ENCODE measurements around the gene EHD1.

- no peak for TF ChIP-seq YY1 (IDR thresholded peaks at IDR 0.05; ENCODE audit: low read depth, low read length)
- TF ChIP-seq, protein P1, sequence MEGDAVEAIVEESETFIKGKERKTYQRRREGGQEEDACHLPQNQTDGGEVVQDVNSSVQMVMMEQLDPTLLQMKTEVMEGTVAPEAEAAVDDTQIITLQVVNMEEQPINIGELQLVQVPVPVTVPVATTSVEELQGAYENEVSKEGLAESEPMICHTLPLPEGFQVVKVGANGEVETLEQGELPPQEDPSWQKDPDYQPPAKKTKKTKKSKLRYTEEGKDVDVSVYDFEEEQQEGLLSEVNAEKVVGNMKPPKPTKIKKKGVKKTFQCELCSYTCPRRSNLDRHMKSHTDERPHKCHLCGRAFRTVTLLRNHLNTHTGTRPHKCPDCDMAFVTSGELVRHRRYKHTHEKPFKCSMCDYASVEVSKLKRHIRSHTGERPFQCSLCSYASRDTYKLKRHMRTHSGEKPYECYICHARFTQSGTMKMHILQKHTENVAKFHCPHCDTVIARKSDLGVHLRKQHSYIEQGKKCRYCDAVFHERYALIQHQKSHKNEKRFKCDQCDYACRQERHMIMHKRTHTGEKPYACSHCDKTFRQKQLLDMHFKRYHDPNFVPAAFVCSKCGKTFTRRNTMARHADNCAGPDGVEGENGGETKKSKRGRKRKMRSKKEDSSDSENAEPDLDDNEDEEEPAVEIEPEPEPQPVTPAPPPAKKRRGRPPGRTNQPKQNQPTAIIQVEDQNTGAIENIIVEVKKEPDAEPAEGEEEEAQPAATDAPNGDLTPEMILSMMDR (IDR thresholded peaks at IDR 0.05; ENCODE audit: control extremely low read depth in 1 of 3, insufficient read depth in 1 of 3, low read depth in 1 of 3, low read length in 3 of 3): no peak
- TF ChIP-seq SP1 (IDR thresholded peaks at IDR 0.05; ENCODE audit: low read depth, low read length): no peak
- no peak for TF ChIP-seq PHF8 (conservative IDR thresholded peaks at IDR 0.05; ENCODE audit: low read depth, low read length)
- TF ChIP-seq SIX5 (IDR thresholded peaks at IDR 0.05; ENCODE audit: low read depth, low read length): no peak
- TF ChIP-seq TEAD4 (IDR thresholded peaks at IDR 0.05; ENCODE audit: low read depth, low read length): no peak
- TF ChIP-seq EP300 (IDR thresholded peaks at IDR 0.05; ENCODE audit: borderline replicate concordance in 1 of 2, low read depth in 2 of 2, low read length in 2 of 2): no peak
- TF ChIP-seq KDM5A (IDR thresholded peaks at IDR 0.05; ENCODE audit: low read length): no peak
Observed at GRCh38 chr11:64892838-64893193, 14.4 kb upstream of the EHD1 start.
